Stimulated activated CD4-positive, alpha-beta T cell treated with anti-CD3 and anti-CD28 coated beads, Interleukin-1b, Interleukin-23, amount 100 ng/mL, for 4 hours (primary cell): ENCODE measurements around the gene CDC42BPB.
"Not testable (repeated sequence)": the region's sequence is repeated elsewhere in the genome, so short reads cannot be mapped to it uniquely, and the experiment has no call there.

ENCODE experiments used
- DNase-seq, 2 donors: peaks; one replicate each; pipeline ENCODE4 v3.0.0-alpha.2; 2020; ENCODE audit warnings: low read depth in 2 of 2

Gene CDC42BPB

GRCh38 chr14:103052407-103052806 lies 4.9 kb downstream of the CDC42BPB start:
- no peak for DNase-seq

- DNase-seq, result no peak
These were observed 6.4 kb downstream of the CDC42BPB start for GRCh38 chr14:103050935-103051334.

DNA sequence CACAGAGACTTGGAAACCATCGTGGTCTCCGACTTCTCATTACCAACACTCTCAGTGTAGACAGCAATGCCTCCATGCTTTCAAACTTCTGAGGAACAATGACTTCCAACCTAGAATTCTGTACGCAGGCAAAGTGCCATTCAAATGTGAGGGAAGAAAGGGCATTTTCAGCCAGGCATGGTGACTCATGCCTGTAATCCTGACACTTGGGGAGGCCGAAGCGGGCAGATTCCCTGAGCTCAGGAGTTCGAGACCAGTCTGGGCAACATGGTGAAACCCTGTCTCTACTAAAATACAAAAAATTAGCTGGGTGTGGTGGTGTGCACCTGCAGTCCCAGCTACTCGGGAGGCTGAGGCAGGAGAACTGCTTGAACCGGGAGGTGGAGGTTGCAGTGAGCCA lies 9.9 kb downstream of the CDC42BPB start:
- DNase-seq, result not testable (repeated sequence)

DNA sequence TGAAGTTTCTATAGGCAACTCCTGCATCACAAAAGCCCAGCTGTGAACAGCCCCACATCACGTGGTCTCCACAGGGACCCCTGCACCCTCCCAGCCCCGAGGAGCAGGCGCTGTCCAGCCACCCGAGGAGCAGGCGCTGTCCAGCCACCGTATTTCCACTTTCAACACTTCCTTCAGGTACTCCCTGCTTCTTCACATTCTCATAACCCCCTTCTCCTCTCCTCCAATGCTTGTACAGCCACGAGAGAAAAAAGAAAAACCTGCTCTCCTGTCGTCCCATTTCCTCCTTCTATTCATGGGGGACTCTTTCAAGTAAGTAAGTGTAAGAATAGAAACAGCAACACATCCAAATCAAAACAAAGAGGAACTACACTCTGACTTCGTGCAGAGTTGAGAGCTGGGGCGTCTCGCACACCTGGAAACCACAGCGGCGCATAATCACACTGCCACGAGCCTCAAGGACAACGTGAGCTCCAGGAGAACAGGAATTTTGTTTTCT lies 11.9 kb downstream of the CDC42BPB start:
- DNase-seq, result no peak

GRCh38 chr14:103043257-103044015 lies 13.9 kb downstream of the CDC42BPB start:
- DNase-seq, result no peak

GRCh38 chr14:103041464-103041863 lies 15.9 kb downstream of the CDC42BPB start:
- DNase-seq, result no peak

DNA sequence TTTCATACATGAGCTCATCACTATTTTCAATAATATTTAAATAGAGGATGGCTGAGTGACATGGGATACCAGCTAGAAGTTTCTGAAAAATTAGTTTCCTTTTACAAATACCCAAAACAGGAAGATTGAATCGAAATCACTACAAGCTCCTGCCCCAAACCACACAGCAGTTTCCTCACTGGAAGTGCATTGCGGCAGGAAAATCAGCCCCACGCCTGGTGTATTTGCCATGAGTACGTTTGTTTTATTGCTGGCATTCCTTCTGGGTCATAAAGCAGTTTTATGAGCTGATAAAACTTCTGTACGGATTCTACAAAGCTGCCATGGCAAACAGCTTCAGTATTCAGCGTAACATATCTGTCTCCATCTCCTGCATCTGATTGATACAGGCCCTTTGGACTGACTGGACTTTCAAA lies 23.7 kb downstream of the CDC42BPB start:
- no peak for DNase-seq

GRCh38 chr14:103031956-103032355 lies 25.4 kb downstream of the CDC42BPB start:
- DNase-seq, result no peak

DNA sequence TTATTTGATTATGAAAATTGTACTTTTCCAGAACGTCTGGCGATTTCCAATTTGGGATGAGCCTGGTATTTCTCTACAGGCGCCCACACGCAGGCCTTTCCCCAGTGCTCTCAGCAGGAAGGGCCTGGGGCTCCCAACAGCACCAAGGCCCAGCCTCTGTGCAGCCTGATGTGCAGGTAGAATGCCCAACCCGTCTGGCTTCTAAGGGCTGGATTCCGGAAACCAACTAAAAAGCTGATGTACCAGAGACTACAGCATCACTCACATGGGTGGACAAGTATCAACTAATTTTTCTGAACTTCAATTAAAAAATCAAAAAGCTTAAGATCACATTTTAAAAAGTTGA lies 25.8 kb downstream of the CDC42BPB start:
- DNase-seq, result no peak

- DNase-seq, result no peak
These were observed 26.4 kb downstream of the CDC42BPB start for GRCh38 chr14:103030741-103031565.

DNA sequence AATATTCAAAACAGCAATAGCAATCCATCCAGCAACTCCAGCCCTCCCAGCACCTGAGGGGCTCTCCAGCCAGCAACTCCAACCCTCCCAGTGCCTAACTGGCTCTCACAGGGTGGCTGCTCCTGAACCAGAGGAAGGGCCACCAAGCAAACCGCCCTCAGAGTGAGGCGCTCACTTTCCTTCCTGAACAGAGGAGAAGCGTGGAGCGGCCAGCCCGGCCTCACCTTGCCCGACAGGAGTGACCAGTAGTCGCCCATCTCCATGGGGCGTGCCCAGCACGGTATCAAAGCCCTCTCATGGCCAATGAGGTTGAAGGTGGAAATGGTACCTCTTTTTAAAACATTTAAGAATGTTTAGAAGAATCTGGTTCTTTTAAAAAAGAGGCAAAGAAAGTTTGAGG lies 27.4 kb downstream of the CDC42BPB start:
- no peak for DNase-seq

DNA sequence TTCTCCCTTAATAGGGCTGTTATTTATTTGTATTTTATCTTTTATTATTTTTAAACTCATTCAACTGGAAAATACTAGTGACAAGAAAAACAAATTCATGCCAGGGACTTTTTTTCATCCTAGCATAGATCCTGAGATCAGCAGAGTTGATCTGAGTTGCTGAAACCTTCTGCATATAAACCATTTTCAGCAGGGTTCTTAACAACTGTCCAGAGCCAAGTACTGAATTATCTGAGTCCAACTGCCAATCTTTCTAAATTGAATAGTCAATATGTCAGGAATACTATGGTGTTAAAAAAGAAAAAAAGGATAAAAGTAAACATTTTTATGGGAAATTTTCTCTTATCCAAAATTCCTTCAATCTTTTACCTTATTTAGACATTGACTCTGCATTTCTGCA lies 28.6 kb downstream of the CDC42BPB start:
- DNase-seq, result no peak

GRCh38 chr14:103028161-103028767 lies 29.1 kb downstream of the CDC42BPB start:
- no peak for DNase-seq

DNA sequence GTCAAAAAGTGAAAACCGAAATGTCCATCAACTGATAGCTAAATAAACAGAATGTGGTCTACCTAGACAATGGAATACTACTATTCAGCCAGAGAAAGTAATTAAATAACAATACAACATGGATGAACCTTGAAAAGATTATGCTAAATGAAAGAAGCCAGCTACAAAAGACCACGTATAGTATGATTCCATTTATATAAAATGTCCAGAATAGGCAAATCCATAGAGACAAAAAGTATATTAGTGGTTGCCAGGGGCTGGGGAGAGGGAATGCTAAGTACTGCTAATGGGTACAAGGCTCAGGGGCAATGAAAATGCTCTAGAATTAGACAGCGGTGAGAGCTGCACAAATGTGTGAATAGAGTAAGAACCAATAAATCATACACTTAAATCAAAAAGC lies 29.9 kb downstream of the CDC42BPB start:
- no peak for DNase-seq

DNA sequence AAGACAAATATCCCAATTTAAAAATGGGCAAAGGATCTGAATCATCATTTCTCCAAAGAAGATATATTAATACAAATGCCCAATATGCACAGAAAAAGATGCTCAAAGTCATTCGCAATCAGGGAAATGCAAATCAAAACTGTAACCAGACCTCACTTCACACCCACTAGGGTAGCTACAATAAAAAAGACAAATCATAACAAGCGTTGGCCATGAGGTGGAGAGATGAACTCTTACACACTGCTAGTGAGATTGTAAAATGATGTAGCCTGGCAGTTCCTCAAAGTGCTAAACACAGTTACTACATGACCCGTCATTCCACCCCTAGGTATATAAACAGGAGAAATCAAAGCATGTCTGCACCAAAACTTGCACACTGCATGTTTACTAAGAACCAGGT lies 30.4 kb downstream of the CDC42BPB start:
- DNase-seq, result no peak

- DNase-seq, result not testable (repeated sequence)
These were observed 31.2 kb downstream of the CDC42BPB start for GRCh38 chr14:103026196-103026595.

DNA sequence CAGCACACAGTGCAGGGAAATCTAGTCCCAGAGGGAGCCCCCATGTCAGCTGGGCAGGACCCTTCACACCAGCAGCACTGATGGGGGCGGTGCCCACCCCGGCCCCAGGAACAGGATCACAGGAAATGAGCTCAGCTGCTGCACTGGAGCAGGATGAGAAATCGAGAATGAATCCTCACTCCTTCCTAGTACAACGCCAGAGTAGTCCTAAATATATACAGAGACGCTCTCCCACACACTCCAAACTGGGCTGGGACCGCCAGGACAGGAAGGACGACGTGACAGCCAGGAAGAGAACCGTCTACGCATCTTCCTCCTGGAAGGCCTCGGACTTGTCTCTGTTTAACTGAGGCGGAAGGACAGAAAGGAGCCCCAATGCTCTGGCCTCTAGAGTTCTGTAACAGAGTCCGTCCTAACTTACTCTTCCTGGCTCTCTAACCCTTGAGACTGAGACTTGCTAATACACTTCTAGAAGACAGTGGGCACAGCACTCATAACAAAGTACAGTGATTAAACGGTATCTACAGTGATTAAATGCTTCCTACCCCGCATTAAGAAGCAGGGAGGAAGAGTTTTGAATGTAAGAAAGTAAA lies 33.4 kb downstream of the CDC42BPB start:
- DNase-seq, result no peak

DNA sequence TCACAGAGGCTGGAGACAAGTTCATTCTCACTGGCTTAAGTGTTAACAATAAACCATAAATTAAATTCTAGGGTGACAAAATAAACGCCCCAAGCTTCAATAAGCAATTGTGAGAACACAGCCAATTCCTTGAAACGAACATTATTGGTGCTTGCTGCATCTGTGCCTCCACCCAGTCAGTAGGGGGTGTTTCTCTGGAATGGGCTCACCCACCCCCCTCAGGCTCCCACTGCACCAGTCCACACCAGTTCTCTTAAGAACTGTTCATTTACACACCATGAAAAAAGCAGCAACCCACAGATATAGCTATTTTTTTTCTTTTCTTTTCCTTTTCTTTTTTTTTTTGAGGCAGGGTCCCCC lies 34.7 kb downstream of the CDC42BPB start:
- DNase-seq, result no peak

GRCh38 chr14:103022002-103022684 lies 35.2 kb downstream of the CDC42BPB start:
- DNase-seq, result no peak

GRCh38 chr14:103021684-103022001 lies 35.7 kb downstream of the CDC42BPB start:
- DNase-seq, result no peak

DNA sequence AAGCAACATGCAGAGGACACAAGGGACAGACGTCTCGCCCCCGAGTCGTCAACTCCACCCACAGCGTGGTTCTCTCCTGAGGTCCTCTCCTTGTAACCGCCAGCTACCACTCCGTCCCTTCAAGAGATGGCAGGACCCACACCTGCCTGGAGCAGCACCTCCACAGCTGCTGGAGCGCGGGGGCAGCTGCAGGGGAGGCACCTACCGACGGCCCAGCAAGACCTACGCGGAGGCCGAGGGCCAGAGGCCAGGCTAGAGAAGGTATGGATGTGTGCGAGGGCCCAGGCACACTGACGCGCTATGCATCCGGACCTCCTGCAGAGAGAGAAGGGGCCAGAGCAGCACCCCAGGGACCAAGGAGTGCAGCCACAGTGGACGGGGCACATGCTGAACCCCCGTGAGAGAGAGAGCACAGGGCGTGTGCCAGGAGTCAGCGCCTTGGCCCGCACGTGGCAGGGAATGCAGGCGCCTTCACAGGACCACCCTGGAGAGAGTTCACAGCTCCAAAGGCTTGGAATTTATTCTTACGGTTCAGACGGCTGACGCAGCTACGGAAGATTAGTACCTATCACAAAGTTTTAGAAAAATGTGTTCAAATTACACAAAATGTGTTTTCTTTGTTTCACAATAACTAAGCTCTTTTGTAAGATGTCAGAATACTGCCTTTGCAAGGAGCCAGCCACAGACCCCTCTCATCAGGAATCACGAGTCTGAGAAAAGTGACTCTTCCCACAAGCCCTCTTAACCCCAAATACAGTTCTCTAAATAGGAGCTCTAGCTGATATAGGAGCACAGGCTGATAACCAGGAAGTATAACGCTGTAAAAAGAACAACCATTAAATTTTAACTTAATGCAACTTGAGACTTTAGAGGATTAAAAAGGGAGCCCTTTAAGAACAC lies 36.8 kb downstream of the CDC42BPB start:
- no peak for DNase-seq
